Kidney (tissue), 14 donors: ENCODE data around the gene OSBPL10. TPM values are rescaled to one million over a fixed set of nuclear protein-coding genes. Genes with fewer than 3 reads are reported as not detected.

ENCODE experiments used
- DNase-seq, 5 donors: peaks; one replicate each; pipeline ENCODE4 v3.0.0-alpha.2; 2013 to 2020
- FAIRE-seq: peaks from 2 replicates; lab custom pipeline; 2012; peaks lifted over from hg19 to GRCh38; lab: Jason Lieb, UNC
- H3K27ac ChIP-seq, 2 donors: one replicate each; pipeline ENCODE4 v1.7.0; 2013; ENCODE audit warnings: low read depth in 2 of 2, low read length in 2 of 2, inconsistent platforms in 1 of 2
- H3K27me3 ChIP-seq: one replicate; pipeline ENCODE4 v1.7.1; 2013; ENCODE audit warnings: low read length, inconsistent platforms; ENCODE audit not compliant: control insufficient read depth, insufficient read depth
- H3K36me3 ChIP-seq, 3 donors: one replicate each; pipeline versions ENCODE4 v1.7.0 to v1.7.1; 2013; ENCODE audit warnings: low read length in 3 of 3, control low read depth in 1 of 3, inconsistent platforms in 1 of 3; ENCODE audit not compliant: insufficient read depth in 3 of 3, control insufficient read depth in 2 of 3
- H3K4me1 ChIP-seq, 3 donors: one replicate each; pipeline versions ENCODE4 v1.7.0 to v1.7.1; 2013; ENCODE audit warnings: low read length in 3 of 3, inconsistent platforms in 1 of 3, low read depth in 1 of 3; ENCODE audit not compliant: control insufficient read depth in 2 of 3, insufficient read depth in 2 of 3
- H3K4me3 ChIP-seq, 3 donors: one replicate each; pipeline versions ENCODE4 v1.7.0 to v1.8.1; 2013; ENCODE audit warnings: low read length in 3 of 3, control low read depth in 1 of 3, inconsistent platforms in 1 of 3
- H3K9ac ChIP-seq, 3 donors: one replicate each; pipeline versions ENCODE4 v1.7.0 to v1.7.1; 2013; ENCODE audit warnings: low read length in 3 of 3, control low read depth in 1 of 3, inconsistent platforms in 1 of 3
- H3K9me3 ChIP-seq, 3 donors: one replicate each; pipeline versions ENCODE4 v1.7.0 to v1.7.1; 2013; ENCODE audit warnings: low read length in 3 of 3, control low read depth in 1 of 3, inconsistent platforms in 1 of 3; ENCODE audit not compliant: control insufficient read depth in 2 of 3, insufficient read depth in 1 of 3
- intact Hi-C: fragments of 100-400 bp; cut with DNase I; formaldehyde crosslinking; loops from one replicate; pipeline ENCODE4 v1.11.1; 2022
- polyA plus RNA-seq: library from polyadenylated mRNA; stranded (reverse); fragments of 350-450 nt; fragmentation: Illumina TruSeq; extraction: RNeasy Lipid Tissue Mini Kit (QIAGEN cat#74804); gene quantifications from one replicate; pipeline ENCODE4 v1.2.3, GENCODE V29; 2014; ENCODE audit warnings: low read depth, low replicate concordance; ENCODE audit not compliant: insufficient read depth
- total RNA-seq: library from RNA; stranded (reverse); fragmentation: NEBNext Ultra II Directional; extraction: Animal tissue kit (Norgen Biotek cat#: 25700); gene quantifications from one replicate; pipeline ENCODE4 v1.2.1, GENCODE V29; 2021
- TF ChIP-seq, protein P1 (sequence below): IDR thresholded peaks from 3 replicates; pipeline ENCODE4 v1.5.1; 2012; ENCODE audit warnings: mild to moderate bottlenecking, moderate library complexity, borderline replicate concordance; ENCODE audit not compliant: insufficient read depth; ENCODE audit errors: extremely low read depth
- donor health status: control.
- donor health status: control.
- donor health status: control.
- donor health status: control.
- donor health status: control.
- donor health status: DM: yes; HTN: yes; CAD: no.
- donor health status: Normal renal cell carcinoma (clear cell type).

Gene OSBPL10
- total and polyA plus RNA-seq, 2 donors from 2014 or later, result 11.8 to 89.3 TPM

DNA sequence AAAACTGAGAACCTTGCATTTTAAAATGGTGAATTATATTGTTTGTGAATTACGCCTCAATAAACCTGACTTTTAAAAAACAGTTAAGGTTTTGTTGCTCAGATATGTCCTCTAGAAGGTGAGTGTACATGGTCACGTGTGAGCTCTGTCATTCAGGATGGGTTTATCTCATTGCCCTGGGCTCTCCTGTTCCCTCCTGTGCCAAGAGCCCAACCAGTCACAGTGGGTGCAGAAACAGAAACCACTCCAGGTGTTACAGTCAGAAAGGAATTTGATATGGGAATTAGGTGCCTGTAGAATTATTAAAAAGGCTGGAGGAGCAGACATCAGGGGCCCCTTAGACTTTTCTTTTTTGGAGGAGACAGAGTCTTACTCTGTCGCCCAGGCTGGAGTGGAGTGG, 252.0 kb downstream of the OSBPL10 start:
- Histone ChIP-seq H3K9ac (no peak overlapping the region), H3K27me3 (no peaks in the 10 kb centered on the region), H3K4me3 (no peak overlapping the region), H3K36me3 (no peaks in the 10 kb centered on the region), H3K9me3 (no peaks in the 10 kb centered on the region), H3K4me1 (peaks cover 0 to 9% (median 2%) of the 10 kb centered on the region in 3 donors), H3K27ac (no peak overlapping the region)
- DNase-seq (no peak), FAIRE-seq (no peak)
- intact Hi-C loops, result no loop called here
- TF ChIP-seq, protein P1, sequence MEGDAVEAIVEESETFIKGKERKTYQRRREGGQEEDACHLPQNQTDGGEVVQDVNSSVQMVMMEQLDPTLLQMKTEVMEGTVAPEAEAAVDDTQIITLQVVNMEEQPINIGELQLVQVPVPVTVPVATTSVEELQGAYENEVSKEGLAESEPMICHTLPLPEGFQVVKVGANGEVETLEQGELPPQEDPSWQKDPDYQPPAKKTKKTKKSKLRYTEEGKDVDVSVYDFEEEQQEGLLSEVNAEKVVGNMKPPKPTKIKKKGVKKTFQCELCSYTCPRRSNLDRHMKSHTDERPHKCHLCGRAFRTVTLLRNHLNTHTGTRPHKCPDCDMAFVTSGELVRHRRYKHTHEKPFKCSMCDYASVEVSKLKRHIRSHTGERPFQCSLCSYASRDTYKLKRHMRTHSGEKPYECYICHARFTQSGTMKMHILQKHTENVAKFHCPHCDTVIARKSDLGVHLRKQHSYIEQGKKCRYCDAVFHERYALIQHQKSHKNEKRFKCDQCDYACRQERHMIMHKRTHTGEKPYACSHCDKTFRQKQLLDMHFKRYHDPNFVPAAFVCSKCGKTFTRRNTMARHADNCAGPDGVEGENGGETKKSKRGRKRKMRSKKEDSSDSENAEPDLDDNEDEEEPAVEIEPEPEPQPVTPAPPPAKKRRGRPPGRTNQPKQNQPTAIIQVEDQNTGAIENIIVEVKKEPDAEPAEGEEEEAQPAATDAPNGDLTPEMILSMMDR, result no peak

DNA sequence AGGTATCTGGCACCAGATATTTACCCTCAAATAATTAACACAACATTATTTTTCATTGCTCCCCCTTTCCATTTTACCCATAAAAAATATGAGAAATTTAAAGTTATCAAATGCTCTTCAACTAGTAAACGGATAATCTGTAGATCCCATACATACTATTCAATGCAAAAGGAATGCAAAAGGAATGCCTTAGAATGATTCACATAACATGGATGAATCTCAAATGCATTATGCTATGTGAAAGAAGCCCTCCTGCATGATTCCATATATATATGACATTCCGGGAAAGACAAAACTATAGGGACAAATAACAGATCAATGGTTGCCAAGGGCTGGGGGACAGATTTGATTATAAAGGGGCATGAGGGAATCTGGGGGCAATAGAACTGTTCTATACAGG, 252.7 kb downstream of the OSBPL10 start:
- DNase-seq (no peak), FAIRE-seq (no peak)
- Histone ChIP-seq H3K9me3 (no peaks in the 10 kb centered on the region), H3K27me3 (no peaks in the 10 kb centered on the region), H3K36me3 (no peaks in the 10 kb centered on the region), H3K27ac (no peak overlapping the region), H3K9ac (no peak overlapping the region), H3K4me1 (peaks cover 0 to 8% (median 2%) of the 10 kb centered on the region in 3 donors), H3K4me3 (no peak overlapping the region)
- intact Hi-C loops, result no loop called here
- TF ChIP-seq, protein P1, result no peak

DNA sequence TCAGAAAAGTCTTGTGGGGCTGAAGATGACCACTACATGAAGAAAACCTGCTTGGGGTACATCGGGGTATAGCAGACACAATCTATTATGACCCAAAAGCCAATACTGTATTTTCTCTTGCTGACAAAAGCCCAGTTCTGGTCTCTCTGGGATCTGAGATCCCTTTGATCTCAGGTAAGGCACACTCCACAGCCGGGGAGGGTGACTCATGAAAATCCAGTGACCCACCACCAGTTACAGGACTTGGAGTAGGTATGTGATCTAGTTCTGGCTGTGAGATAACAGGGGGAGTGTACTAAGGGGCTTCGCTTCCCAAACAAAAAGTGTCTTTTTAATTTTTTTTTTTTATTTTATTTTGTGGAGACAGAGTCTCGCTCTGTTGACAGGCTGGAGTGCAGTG, 255.1 kb downstream of the OSBPL10 start:
- Histone ChIP-seq H3K9me3 (no peaks in the 10 kb centered on the region), H3K4me3 (no peak overlapping the region), H3K27ac (no peak overlapping the region), H3K27me3 (no peaks in the 10 kb centered on the region), H3K4me1 (no peaks in the 10 kb centered on the region), H3K36me3 (no peaks in the 10 kb centered on the region), H3K9ac (no peak overlapping the region)
- DNase-seq, result no peak
- no peak for FAIRE-seq
- intact Hi-C loops, result no loop called here
- TF ChIP-seq, protein P1, result no peak

DNA sequence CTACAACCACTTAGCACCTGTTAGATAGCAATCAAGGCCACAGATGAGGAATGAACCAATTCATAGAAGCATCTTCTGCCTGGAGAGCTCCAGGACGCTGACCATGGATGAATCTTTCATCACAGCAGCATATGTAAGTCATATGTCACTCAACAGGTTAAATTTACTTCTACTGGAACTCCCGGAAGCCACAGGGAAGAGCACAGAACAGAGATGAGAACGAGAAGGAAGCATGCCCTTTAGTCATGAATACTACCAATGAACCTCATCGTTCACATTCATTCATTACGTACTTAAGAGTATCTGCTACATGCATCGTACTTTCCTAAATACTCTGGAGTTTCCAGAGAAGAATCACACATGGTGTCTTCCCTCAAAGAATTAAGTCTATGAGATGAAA, 255.5 kb downstream of the OSBPL10 start:
- no peak for FAIRE-seq
- H3K4me1 ChIP-seq, result no peaks in the 10 kb centered on the region
- intact Hi-C loops, result no loop called here
- H3K9me3 ChIP-seq, result no peaks in the 10 kb centered on the region
- no peaks in the 10 kb centered on the region for H3K27me3 ChIP-seq
- no peak overlapping the region for H3K27ac ChIP-seq
- no peak for DNase-seq
- H3K36me3 ChIP-seq, result no peaks in the 10 kb centered on the region
- H3K9ac ChIP-seq, result no peak overlapping the region
- H3K4me3 ChIP-seq, result no peak overlapping the region
- TF ChIP-seq, protein P1, result no peak
